ENCODE data around the gene GPR162.
A peak's percentile ranks its signal among the peaks of the same experiment; 100 is the strongest.

GPR162 gene

DNA sequence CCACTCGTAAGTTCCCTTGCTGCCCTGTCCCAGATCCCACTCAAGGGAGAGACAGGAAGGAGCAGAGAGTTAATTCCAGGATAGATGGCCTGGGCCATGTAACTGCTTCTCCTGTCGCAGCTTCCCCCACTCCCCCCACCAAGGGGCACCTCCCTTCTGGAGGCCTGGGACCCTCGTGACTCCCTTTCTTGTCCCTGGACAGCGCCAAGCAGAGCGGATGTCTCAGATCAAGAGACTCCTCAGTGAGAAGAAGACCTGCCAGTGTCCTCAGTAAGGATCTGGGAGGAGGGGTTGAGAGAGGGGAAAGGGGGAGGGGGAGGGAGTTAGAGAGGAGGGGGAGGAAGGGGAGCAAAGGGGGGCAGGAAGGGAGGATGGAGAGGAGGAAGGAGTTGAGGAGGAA, 3.0 kb upstream of the GPR162 start:
- Histone ChIP-seq H3K4ac (ENCODE audit: low read depth, low read length) (no peak overlapping the region), H3K23ac (ENCODE audit: low read length) (no peak overlapping the region), H3K56ac (ENCODE audit: low read length) (no peak overlapping the region), H3K27me3 (ENCODE audit: insufficient read depth, low read length, poor library complexity) (no peaks in the 10 kb centered on the region), H3K79me1 (ENCODE audit: low read length) (no peaks in the 10 kb centered on the region), H2BK15ac (replicated peaks; ENCODE audit: low read depth) (no peak overlapping the region), H3K27ac (ENCODE audit: low read depth, low read length) (no peak overlapping the region), H2BK120ac (ENCODE audit: low read depth, low read length) (no peak overlapping the region), H2AK5ac (ENCODE audit: low read length) (no peak overlapping the region), H4K8ac (ENCODE audit: low read depth, low read length) (no peak overlapping the region), H3K4me1 (ENCODE audit: control insufficient read depth, low read depth, low read length) (peaks cover 8% of the 10 kb centered on the region), H3K18ac (ENCODE audit: low read length) (no peak overlapping the region), H4K5ac (ENCODE audit: low read length) (no peak overlapping the region), H3K9ac (ENCODE audit: low read length) (no peak overlapping the region), H3K36me3 (ENCODE audit: control insufficient read depth, insufficient read depth, low read length) (no peaks in the 10 kb centered on the region), H3K79me2 (ENCODE audit: control insufficient read depth, insufficient read depth, low read length) (no peaks in the 10 kb centered on the region), H3K4me2 (ENCODE audit: low read length) (no peak overlapping the region), H3K4me3 (ENCODE audit: low read length) (no peak overlapping the region), H2BK5ac (ENCODE audit: low read length) (no peak overlapping the region)
- WGBS (ENCODE audit: extremely low coverage, insufficient coverage, low lambda C conversion rate): no CpG with 5 or more reads among the region's 5 CpGs
- no peak for DNase-seq

DNA sequence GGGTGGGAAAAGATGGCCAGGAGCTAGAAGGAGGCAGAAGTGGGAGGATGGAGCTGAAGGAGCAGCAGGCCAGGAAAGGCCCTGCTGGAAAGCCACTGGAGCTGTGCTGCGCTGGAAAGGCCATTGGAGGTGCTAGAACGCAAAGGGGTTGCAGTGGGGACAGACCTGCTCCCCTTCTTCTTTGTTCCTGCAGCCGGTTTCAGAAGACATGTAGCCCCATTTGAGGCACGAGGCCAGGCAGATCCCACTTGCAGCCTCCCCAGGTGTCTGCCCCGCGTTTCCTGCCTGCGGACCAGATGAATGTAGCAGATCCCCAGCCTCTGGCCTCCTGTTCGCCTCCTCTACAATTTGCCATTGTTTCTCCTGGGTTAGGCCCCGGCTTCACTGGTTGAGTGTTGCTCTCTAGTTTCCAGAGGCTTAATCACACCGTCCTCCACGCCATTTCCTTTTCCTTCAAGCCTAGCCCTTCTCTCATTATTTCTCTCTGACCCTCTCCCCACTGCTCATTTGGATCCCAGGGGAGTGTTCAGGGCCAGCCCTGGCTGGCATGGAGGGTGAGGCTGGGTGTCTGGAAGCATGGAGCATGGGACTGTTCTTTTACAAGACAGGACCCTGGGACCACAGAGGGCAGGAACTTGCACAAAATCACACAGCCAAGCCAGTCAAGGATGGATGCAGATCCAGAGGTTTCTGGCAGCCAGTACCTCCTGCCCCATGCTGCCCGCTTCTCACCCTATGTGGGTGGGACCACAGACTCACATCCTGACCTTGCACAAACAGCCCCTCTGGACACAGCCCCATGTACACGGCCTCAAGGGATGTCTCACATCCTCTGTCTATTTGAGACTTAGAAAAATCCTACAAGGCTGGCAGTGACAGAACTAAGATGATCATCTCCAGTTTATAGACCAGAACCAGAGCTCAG, 2.3 kb upstream of the GPR162 start:
- WGBS (ENCODE audit: extremely low coverage, insufficient coverage, low lambda C conversion rate): no CpG with 5 or more reads among the region's 13 CpGs
- Histone ChIP-seq H3K9ac (ENCODE audit: low read length) (no peak overlapping the region), H3K27ac (ENCODE audit: low read depth, low read length) (no peak overlapping the region), H2BK5ac (ENCODE audit: low read length) (no peak overlapping the region), H3K4ac (ENCODE audit: low read depth, low read length) (no peak overlapping the region), H3K36me3 (ENCODE audit: control insufficient read depth, insufficient read depth, low read length) (no peaks in the 10 kb centered on the region), H3K23ac (ENCODE audit: low read length) (peak overlapping the region; percentile 33), H3K4me2 (ENCODE audit: low read length) (no peak overlapping the region), H3K4me1 (ENCODE audit: control insufficient read depth, low read depth, low read length) (peaks cover 8% of the 10 kb centered on the region), H2BK15ac (replicated peaks; ENCODE audit: low read depth) (no peak overlapping the region), H4K8ac (ENCODE audit: low read depth, low read length) (no peak overlapping the region), H3K79me2 (ENCODE audit: control insufficient read depth, insufficient read depth, low read length) (no peaks in the 10 kb centered on the region), H2AK5ac (ENCODE audit: low read length) (no peak overlapping the region), H3K4me3 (ENCODE audit: low read length) (no peak overlapping the region), H3K18ac (ENCODE audit: low read length) (no peak overlapping the region), H3K27me3 (ENCODE audit: insufficient read depth, low read length, poor library complexity) (no peaks in the 10 kb centered on the region), H4K5ac (ENCODE audit: low read length) (no peak overlapping the region), H3K56ac (ENCODE audit: low read length) (peak overlapping the region; percentile 44), H3K79me1 (ENCODE audit: low read length) (no peaks in the 10 kb centered on the region), H2BK120ac (ENCODE audit: low read depth, low read length) (no peak overlapping the region)
- peak; percentile 30 for DNase-seq

DNA sequence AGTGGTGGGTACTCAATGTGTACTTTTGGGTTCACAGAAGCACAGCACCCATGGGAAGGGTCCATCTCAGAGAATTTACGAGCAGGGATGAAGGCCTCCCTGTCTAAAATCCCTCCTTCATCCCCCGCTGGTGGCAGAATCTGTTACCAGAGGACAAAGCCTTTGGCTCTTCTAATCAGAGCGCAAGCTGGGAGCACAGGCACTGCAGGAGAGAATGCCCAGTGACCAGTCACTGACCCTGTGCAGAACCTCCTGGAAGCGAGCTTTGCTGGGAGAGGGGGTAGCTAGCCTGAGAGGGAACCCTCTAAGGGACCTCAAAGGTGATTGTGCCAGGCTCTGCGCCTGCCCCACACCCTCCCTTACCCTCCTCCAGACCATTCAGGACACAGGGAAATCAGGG, 1.5 kb upstream of the GPR162 start:
- no peak overlapping the region for H2BK5ac ChIP-seq (ENCODE audit: low read length)
- no peak overlapping the region for H3K4me3 ChIP-seq (ENCODE audit: low read length)
- H2BK120ac ChIP-seq (ENCODE audit: low read depth, low read length): no peak overlapping the region
- H3K4me2 ChIP-seq (ENCODE audit: low read length): no peak overlapping the region
- H3K27ac ChIP-seq (ENCODE audit: low read depth, low read length): no peak overlapping the region
- no peak overlapping the region for H3K56ac ChIP-seq (ENCODE audit: low read length)
- no peak overlapping the region for H3K4ac ChIP-seq (ENCODE audit: low read depth, low read length)
- H3K9ac ChIP-seq (ENCODE audit: low read length): no peak overlapping the region
- H3K27me3 ChIP-seq (ENCODE audit: insufficient read depth, low read length, poor library complexity): peaks cover 2% of the 10 kb centered on the region
- H2BK15ac ChIP-seq (replicated peaks; ENCODE audit: low read depth): no peak overlapping the region
- peaks cover 9% of the 10 kb centered on the region for H3K4me1 ChIP-seq (ENCODE audit: control insufficient read depth, low read depth, low read length)
- H3K18ac ChIP-seq (ENCODE audit: low read length): no peak overlapping the region
- H4K5ac ChIP-seq (ENCODE audit: low read length): no peak overlapping the region
- no peaks in the 10 kb centered on the region for H3K79me2 ChIP-seq (ENCODE audit: control insufficient read depth, insufficient read depth, low read length)
- no peak overlapping the region for H2AK5ac ChIP-seq (ENCODE audit: low read length)
- no CpG with 5 or more reads among the region's 5 CpGs for WGBS (ENCODE audit: extremely low coverage, insufficient coverage, low lambda C conversion rate)
- H3K23ac ChIP-seq (ENCODE audit: low read length): peak overlapping the region; percentile 33
- DNase-seq: no peak
- H3K79me1 ChIP-seq (ENCODE audit: low read length): no peaks in the 10 kb centered on the region
- no peak overlapping the region for H4K8ac ChIP-seq (ENCODE audit: low read depth, low read length)
- no peaks in the 10 kb centered on the region for H3K36me3 ChIP-seq (ENCODE audit: control insufficient read depth, insufficient read depth, low read length)

DNA sequence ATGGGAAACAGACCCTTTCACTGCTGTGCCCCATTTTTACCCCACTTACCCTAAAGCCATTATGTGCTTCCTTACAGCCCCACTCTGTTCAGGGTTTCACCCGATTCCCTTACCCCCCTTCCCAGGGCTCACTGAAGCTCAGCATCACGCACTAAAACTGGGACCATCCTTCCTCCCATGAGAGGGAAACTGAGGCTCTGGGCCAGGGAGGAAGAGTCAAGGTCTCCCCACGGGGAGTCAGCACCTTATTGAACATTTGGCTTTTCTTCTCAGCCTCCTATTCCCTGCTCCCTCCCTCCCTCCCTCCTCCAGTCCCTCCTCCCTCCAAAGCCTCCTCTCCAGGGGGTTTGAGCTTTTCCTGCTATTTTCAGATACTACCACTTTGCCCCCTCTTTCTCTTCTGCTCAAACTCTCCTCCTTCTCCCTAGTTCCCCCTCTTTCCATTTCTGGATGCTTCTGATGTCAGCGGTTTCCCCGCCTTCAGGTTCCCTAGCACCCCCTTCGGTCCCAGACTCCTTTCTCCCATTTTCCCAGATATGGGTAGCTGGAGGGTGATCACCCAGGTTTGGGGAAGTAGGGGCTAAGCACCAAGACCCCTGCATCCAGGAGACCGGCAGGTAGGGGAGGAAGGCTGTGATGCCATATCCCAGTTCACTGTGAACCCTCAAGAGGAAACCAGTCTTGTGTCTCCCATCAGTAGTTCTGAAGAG, 960 bp downstream of the GPR162 start:
- H3K56ac ChIP-seq (ENCODE audit: low read length): peak overlapping the region; percentile 84
- H4K5ac ChIP-seq (ENCODE audit: low read length): no peak overlapping the region
- H3K4me3 ChIP-seq (ENCODE audit: low read length): no peak overlapping the region
- H2BK120ac ChIP-seq (ENCODE audit: low read depth, low read length): no peak overlapping the region
- WGBS (ENCODE audit: extremely low coverage, insufficient coverage, low lambda C conversion rate): no CpG with 5 or more reads among the region's 7 CpGs
- no peaks in the 10 kb centered on the region for H3K79me1 ChIP-seq (ENCODE audit: low read length)
- no peak overlapping the region for H2BK15ac ChIP-seq (replicated peaks; ENCODE audit: low read depth)
- H3K23ac ChIP-seq (ENCODE audit: low read length): no peak overlapping the region
- peaks cover 9% of the 10 kb centered on the region for H3K4me1 ChIP-seq (ENCODE audit: control insufficient read depth, low read depth, low read length)
- DNase-seq: peak; percentile 18
- H3K18ac ChIP-seq (ENCODE audit: low read length): no peak overlapping the region
- H3K79me2 ChIP-seq (ENCODE audit: control insufficient read depth, insufficient read depth, low read length): no peaks in the 10 kb centered on the region
- H2BK5ac ChIP-seq (ENCODE audit: low read length): no peak overlapping the region
- no peak overlapping the region for H2AK5ac ChIP-seq (ENCODE audit: low read length)
- no peak overlapping the region for H4K8ac ChIP-seq (ENCODE audit: low read depth, low read length)
- H3K27ac ChIP-seq (ENCODE audit: low read depth, low read length): no peak overlapping the region
- no peak overlapping the region for H3K4ac ChIP-seq (ENCODE audit: low read depth, low read length)
- H3K9ac ChIP-seq (ENCODE audit: low read length): no peak overlapping the region
- H3K27me3 ChIP-seq (ENCODE audit: insufficient read depth, low read length, poor library complexity): peaks cover 2% of the 10 kb centered on the region
- H3K36me3 ChIP-seq (ENCODE audit: control insufficient read depth, insufficient read depth, low read length): no peaks in the 10 kb centered on the region
- H3K4me2 ChIP-seq (ENCODE audit: low read length): peak overlapping the region; percentile 32

DNA sequence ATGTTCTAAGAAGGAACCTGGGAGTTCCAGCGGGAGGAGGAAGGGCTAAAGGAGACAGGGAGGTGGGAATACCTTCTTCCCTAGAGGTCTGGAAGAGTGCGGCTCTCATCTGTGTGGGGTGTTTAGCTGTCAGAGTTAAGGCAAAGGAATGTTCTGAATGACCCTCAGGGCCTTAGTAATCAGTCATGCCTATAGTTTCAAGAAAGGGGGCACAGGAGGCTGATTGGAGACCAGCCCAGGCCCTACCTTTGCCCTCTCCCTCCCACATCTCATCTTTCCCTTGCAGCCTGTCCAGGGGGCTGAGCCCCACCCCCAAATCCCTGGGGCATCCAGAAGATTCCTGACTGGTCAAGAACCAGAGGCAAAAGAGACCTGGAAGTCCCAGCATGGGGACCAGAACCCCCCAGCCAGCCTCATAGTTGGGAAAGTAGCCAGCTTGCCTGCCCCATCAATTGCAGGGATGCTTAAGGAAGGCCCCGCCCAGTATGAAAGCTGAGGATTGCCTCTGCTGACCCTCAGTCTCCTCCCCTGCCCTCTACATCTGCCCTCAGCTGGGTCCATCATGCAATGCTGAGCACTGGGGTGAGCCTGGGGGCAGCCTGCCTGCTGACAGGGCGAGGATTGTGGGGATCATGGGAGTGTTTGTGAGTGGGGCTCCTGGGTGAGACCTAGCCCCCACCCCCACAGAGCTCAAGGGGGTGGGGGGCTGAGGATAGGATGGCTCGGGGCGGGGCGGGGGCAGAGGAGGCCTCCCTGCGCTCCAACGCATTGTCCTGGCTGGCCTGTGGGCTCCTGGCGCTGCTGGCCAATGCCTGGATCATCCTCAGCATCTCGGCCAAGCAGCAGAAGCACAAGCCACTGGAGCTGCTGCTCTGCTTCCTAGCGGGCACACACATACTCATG, 1.8 kb downstream of the GPR162 start:
- no CpG with 5 or more reads among the region's 12 CpGs for WGBS (ENCODE audit: extremely low coverage, insufficient coverage, low lambda C conversion rate)
- Histone ChIP-seq H2AK5ac (ENCODE audit: low read length) (no peak overlapping the region), H3K27ac (ENCODE audit: low read depth, low read length) (no peak overlapping the region), H2BK5ac (ENCODE audit: low read length) (no peak overlapping the region), H3K36me3 (ENCODE audit: control insufficient read depth, insufficient read depth, low read length) (no peaks in the 10 kb centered on the region), H3K79me1 (ENCODE audit: low read length) (no peaks in the 10 kb centered on the region), H2BK120ac (ENCODE audit: low read depth, low read length) (no peak overlapping the region), H3K4me3 (ENCODE audit: low read length) (no peak overlapping the region), H2BK15ac (replicated peaks; ENCODE audit: low read depth) (no peak overlapping the region), H3K27me3 (ENCODE audit: insufficient read depth, low read length, poor library complexity) (peaks cover 2% of the 10 kb centered on the region), H4K5ac (ENCODE audit: low read length) (no peak overlapping the region), H3K4me2 (ENCODE audit: low read length) (no peak overlapping the region), H3K9ac (ENCODE audit: low read length) (no peak overlapping the region), H3K23ac (ENCODE audit: low read length) (no peak overlapping the region), H3K18ac (ENCODE audit: low read length) (no peak overlapping the region), H3K4me1 (ENCODE audit: control insufficient read depth, low read depth, low read length) (peaks cover 9% of the 10 kb centered on the region), H4K8ac (ENCODE audit: low read depth, low read length) (no peak overlapping the region), H3K56ac (ENCODE audit: low read length) (no peak overlapping the region), H3K4ac (ENCODE audit: low read depth, low read length) (no peak overlapping the region), H3K79me2 (ENCODE audit: control insufficient read depth, insufficient read depth, low read length) (peaks cover under 1% of the 10 kb centered on the region)
- DNase-seq: peak; percentile 68

Measured in mesendoderm (in vitro differentiated cells).